Renal cortex interstitium (tissue), 11 donors: ENCODE results near the gene EHD4. TPM values are rescaled to one million over a fixed set of nuclear protein-coding genes. Genes with fewer than 3 reads are reported as not detected.

Experiments used
- DNase-seq, 11 donors: peaks; one replicate each; pipeline ENCODE4 v3.0.0-alpha.2; 2013; ENCODE audit warnings: low read depth in 9 of 11, low spot score in 4 of 11; ENCODE audit errors: extremely low read depth in 1 of 11
- polyA plus RNA-seq, 3 donors: library from polyadenylated mRNA; unstranded; fragments of 120-200 nt; gene quantifications; one replicate each; pipeline ENCODE4 v1.2.1, GENCODE V29; 2013; ENCODE audit not compliant: insufficient read length in 3 of 3

EHD4 gene
- polyA plus RNA-seq, 3 donors: 14.8 to 19.5 (median 18.4) TPM

- no peak for DNase-seq
Measured at GRCh38 chr15:41893422-41894250, 78.7 kb downstream of the EHD4 start, which contains the start of gene SPTBN5. Gene SPTBN5, minus strand, starts transcription at chr15:41894053. Its CDS starts 556 bp downstream, at chr15:41893497.

GRCh38 chr15:41892621-41893421 lies 79.5 kb downstream of the EHD4 start:
- no peak for DNase-seq

DNA sequence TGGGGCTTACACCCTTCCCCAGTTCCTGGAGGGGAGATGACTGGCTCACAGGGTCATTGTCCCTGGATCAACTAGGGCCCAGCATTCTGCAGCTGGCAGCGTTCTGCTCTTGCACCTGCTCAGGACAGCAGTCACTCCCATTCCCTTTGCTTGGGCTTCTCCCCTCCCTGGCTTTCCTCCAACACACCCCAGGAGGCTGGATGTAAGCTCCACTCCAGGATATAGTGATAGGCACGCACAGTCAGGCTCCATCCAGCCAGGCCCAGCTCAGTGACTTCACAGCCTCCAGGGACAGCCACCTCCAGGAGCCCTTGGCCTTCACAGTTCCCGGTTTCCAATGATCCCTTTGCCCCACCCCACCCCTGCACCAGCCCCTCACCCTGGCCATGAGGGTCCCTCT lies 80.4 kb downstream of the EHD4 start:
- no peak for DNase-seq

DNA sequence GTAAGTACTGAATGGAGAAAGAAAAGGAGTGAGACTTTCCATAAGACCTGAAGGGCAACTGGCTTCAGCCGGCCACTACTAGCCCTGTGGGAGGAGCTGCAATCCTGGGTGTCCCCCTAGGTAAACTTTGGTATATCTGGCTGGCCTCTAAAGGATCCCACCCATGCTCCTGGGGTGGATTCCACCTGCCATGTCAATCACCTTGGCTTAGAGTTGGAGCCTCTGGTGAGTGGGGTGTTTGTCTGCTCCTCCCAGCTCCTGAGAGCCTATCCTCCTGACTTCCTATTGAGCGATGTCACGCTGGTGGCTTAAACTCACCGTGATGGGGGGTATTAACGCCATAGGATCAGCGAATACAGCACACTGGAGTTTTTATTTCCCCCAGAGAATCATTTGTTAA lies 81.1 kb downstream of the EHD4 start:
- DNase-seq: no peak

DNA sequence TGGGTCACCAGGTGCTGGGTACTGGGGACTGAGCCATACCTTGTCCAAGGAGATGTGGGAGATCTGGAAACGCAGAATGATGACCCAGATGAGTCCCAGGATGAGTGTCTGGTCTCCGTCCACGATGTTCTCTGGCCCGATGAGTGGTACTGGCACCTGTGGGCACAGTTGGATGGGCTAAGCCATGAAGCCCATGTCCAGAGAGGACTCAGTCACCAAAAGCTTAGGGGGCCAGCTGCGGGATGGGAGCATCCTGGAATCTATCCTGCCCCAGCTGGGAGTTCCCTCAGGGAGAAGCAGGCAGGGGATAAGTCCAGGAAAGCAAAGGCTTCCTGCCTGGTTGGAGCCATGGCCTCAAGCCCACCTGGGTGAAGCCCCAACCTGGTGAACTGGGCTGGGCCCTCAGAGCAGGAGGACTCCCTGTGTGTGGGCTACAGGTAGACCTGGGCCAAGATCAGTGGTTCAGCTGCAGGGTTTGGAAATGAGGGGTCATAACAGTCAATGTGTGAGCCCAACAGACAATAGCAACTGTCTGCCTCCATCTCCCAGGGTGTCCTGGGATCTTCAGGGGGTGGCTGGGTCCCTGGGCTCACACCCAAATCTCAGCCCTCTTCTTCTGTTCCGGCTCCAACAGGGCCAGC lies 82.2 kb downstream of the EHD4 start:
- DNase-seq: no peak

DNA sequence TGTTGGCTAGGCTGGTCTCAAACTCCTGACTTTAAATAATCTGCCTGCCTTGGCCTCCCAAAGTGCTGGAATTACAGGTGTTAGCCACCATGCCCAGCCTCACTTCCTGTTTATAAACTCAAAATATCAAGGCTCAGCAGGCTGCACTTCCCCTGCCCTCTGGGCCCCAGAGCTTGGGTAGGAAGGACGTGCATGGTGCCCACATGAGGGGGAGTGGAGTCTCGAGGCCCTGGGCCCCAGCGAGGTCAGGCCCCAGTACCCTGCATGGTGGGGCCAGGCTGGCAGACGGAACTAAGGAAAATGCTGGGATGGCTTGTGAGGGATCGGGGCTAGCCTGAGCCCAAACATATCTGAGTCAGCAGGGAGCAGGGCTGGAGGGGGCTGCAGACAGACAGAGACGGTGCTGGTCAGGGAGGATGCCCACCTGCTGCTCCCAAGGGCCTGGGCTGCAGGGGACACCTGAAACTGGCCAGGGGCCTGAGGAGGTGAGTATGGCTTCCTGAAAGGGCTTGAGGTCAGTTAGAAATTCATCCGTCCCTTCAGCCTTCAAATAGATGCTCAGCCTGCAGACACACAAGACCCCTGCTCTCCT lies 83.6 kb downstream of the EHD4 start:
- DNase-seq: no peak

- DNase-seq: no peak
Measured at GRCh38 chr15:41887893-41888292, 84.5 kb downstream of the EHD4 start.

GRCh38 chr15:41887161-41887560 lies 85.2 kb downstream of the EHD4 start:
- DNase-seq: no peak

- DNase-seq: no peak
Measured at GRCh38 chr15:41886741-41887140, 85.6 kb downstream of the EHD4 start.

- DNase-seq: no peak
Measured at GRCh38 chr15:41885841-41886240, 86.5 kb downstream of the EHD4 start.

DNA sequence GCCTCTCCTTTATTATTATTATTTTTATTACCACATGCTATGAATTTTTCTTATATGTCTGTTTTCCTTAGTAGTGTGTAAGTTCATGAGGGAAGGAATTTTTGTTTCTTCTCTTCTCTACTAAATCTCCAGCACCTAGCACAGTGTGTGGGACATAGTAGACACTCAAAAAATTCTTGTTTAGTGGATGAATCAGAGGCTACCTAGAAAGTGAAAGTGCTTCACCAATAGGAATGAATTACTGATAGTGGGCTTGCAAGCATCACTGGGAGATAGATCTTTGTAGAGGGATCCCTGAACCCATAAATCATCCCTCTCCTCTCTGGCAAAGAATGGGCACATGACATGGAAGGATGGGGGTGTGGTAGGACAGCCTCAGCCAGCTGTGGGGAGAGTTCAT lies 87.0 kb downstream of the EHD4 start:
- DNase-seq: no peak

DNA sequence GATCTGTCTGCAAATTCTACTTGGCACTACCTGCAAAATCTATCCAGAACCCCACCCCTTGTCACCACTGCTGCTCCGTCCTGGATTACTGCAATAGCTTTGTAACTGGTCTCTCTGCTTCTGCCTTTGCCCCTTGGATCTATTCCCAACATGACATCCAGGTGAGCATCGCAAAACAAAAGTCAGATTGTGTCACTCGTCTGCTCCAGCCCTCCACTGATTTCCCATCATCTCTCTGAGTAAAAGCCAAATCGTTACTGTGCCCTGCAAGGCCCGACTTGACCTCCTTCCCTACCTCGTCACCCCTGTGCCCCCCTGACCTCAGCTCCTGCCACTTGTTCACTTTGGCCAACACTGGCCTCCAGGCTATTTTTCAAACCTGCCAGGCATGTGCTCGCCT lies 87.9 kb downstream of the EHD4 start:
- DNase-seq: no peak

GRCh38 chr15:41883484-41883825 lies 88.9 kb downstream of the EHD4 start:
- no peak for DNase-seq

DNA sequence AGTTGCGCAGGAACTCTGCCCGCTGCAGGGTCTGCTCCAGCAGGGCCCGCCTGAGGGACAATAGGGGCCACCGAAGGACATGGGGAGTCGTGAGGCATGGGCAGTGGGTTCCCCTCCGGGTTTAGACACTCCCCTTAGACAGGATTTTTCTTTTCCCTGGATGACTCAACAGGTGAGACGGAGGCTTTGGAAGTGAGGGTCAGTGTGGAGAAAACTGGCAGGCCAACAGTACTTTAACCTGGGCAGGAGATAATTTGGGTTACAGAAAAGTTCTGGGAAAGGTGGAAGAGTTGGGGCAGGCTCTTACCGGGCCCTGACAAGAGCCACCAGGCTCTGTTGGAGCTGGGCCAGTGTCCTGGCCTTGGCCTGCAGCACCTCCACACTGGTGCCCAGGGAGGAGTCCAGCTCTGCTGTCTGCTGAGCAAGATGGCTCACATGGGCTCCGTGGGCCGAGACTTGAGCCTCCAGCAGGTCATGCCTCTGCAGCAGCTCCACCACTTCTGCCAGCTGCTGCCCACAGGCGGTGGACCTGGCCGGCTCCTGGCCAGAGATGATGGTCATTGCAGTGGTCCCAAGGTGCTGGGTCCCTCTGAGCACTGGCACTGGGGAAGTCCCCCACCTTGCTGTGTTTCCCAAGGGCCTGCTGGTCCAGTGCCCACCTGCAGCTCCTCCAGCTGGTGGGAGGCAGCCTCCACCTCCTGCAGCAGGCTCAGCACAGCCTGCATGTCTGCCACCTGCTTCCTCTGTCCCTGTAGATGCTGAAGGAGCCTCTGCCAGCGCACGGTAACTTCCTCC lies 89.5 kb downstream of the EHD4 start:
- no peak for DNase-seq

DNA sequence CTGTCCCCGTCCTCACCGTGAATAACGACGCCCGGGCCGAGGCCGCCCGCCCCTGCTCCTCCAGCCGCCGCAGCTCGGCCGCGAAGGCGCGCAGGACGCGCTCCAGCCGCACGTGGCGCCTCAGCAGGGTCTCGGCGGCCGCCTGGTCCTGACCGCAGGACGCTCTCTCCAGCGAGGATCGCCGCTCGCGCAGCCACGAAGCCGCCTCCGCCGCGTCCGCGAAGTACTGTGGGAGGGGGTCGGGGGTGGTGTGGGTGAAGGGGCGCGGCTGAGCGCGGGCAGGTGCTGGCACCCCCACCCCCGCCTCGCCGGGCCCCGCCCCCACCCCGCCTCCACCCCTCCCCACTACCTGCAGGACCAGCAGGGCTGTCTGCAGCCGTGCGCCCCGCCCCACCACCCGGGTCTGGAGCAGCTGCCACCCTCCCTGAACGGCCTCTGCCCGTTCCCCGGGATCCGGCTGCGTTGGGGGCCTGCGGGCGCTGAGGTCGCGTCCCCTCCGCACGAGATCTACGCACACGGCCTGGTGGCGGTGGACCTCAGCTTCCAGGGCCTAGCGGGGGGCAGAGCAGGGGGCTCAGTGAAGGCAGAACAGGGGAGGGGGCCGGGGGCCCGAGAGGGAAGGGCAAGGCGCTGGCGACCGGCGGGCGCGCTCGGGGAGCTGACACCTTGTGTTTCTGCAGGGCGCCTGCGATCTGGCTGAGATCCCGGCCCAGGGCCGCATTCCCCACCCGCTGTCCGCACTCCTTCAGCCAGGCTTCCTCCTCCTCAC lies 90.3 kb downstream of the EHD4 start:
- no peak for DNase-seq

GRCh38 chr15:41881550-41881919 lies 90.8 kb downstream of the EHD4 start:
- DNase-seq: no peak

GRCh38 chr15:41881086-41881485 lies 91.3 kb downstream of the EHD4 start:
- no peak for DNase-seq

DNA sequence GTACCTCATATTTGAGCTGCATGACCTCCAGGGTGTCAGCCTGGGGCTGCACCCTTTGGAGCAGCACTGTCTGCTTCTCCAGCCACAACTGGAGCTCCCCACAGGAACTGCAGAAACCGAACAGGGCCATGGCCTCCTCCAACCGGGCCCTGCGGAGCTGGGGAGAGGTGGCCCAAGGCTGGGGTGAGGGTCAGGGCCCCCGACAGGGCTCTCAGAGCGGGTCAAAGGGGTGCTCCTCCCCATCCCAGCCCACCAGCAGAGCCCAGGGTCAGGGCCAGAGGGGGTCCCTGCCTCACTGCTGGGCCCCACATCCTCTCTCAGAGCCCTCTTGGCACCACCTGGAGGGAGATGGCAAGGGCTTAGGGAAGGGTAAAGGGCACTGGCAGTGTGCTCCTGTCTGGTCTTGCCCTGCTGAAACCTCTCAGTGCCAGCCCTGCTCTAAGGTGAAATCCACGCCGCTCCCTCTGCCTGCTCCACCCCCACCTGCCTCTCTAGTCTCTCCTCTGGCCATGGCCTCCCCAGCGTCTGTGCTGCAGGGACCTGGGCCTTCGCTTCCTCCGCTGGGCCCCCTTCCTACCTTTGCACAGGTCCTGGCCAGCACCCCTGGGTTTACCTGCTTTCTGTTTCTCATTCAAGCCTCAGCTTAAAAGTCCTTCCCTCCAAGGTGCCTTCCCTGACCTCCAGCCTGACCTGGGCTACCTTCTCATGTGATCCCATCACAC lies 92.0 kb downstream of the EHD4 start:
- DNase-seq: no peak
